ENCODE data around the gene MBD4. TPM values are rescaled to one million over a fixed set of nuclear protein-coding genes. Genes with fewer than 3 reads are reported as not detected.

Gene MBD4
- total RNA-seq, 3 donors from 2014 or later (not counting 1 experiment from before 2014, with no cell fraction given) = 46.4 to 55.6 (median 48.0) TPM

GRCh38 chr3:129440618-129441190, 956 bp upstream of the MBD4 start:
- Mint-ChIP-seq H3K4me1 (peaks cover 53 to 60% of the 10 kb centered on the region in 2 donors), H3K9me3 (no peaks in the 10 kb centered on the region), H3K27ac (peak overlapping the region; percentile 94 to 98), H3K36me3 (peaks cover 10% of the 10 kb centered on the region), H3K4me3 (peak overlapping the region; percentile 94), H3K27me3 (ENCODE audit: low read depth in 2 of 2) (no peaks in the 10 kb centered on the region)
- 0% methylated on average over 8 of the region's 9 CpGs for WGBS (ENCODE audit: insufficient coverage)
- peak overlapping the region; percentile 87 for H3K27ac ChIP-seq (ENCODE audit: low read length)
- ATAC-seq (peak in 2 of 3 donors; percentile 55 to 68), DNase-seq (peak in 1 of 2 donors; percentile 39)
- H3K4me1 ChIP-seq (ENCODE audit: control insufficient read depth, insufficient read depth, low read length) = peaks cover 16% of the 10 kb centered on the region
- no peaks in the 10 kb centered on the region for H3K9me3 ChIP-seq (ENCODE audit: control insufficient read depth, insufficient read depth, low read length)
- no peaks in the 10 kb centered on the region for H3K27me3 ChIP-seq (ENCODE audit: control insufficient read depth, insufficient read depth, low read length)
- H3K4me3 ChIP-seq (ENCODE audit: low read length) = peak overlapping the region; percentile 74
- H3K36me3 ChIP-seq (ENCODE audit: control insufficient read depth, insufficient read depth, low read length) = peaks cover 10% of the 10 kb centered on the region
- no peak for TF ChIP-seq CTCF (IDR thresholded peaks at IDR 0.05)
- intact Hi-C loops (cut with micrococcal nuclease) = loop anchor here (1.0 to 2.0 kb wide), 2 partner anchors 41 to 452 kb away; partner anchors contain the start of gene TMCC1

- Mint-ChIP-seq H3K36me3 (peaks cover 10% of the 10 kb centered on the region), H3K27ac (peak overlapping the region; percentile 94 to 98), H3K4me3 (peak overlapping the region; percentile 94), H3K27me3 (ENCODE audit: low read depth in 2 of 2) (no peaks in the 10 kb centered on the region), H3K9me3 (no peaks in the 10 kb centered on the region), H3K4me1 (peaks cover 62 to 73% of the 10 kb centered on the region in 2 donors)
- Histone ChIP-seq H3K36me3 (ENCODE audit: control insufficient read depth, insufficient read depth, low read length) (peaks cover 19% of the 10 kb centered on the region), H3K9me3 (ENCODE audit: control insufficient read depth, insufficient read depth, low read length) (no peaks in the 10 kb centered on the region), H3K27me3 (ENCODE audit: control insufficient read depth, insufficient read depth, low read length) (no peaks in the 10 kb centered on the region), H3K27ac (ENCODE audit: low read length) (peak overlapping the region; percentile 77), H3K4me3 (ENCODE audit: low read length) (peak overlapping the region; percentile 74), H3K4me1 (ENCODE audit: control insufficient read depth, insufficient read depth, low read length) (peaks cover 16% of the 10 kb centered on the region)
- DNase-seq = peak; percentile 22 to 66
- no peak for TF ChIP-seq CTCF (IDR thresholded peaks at IDR 0.05)
- intact Hi-C loops (cut with micrococcal nuclease) = loop anchor here (1.0 kb wide), 1 partner anchor 11 kb away; the partner anchor contains the start of gene EFCAB12
- 0% methylated on average over 16 of the region's 17 CpGs for WGBS (ENCODE audit: insufficient coverage)
- peak in 1 of 3 donors; percentile 9 for ATAC-seq
Measured at GRCh38 chr3:129439226-129439816, 427 bp downstream of the MBD4 start.

- H3K4me3 ChIP-seq (ENCODE audit: low read length) = no peak overlapping the region
- Mint-ChIP-seq H3K4me3 (no peak overlapping the region), H3K36me3 (peaks cover 10% of the 10 kb centered on the region), H3K27ac (no peak overlapping the region), H3K27me3 (ENCODE audit: low read depth in 2 of 2) (no peaks in the 10 kb centered on the region), H3K9me3 (no peaks in the 10 kb centered on the region), H3K4me1 (peaks cover 60 to 70% of the 10 kb centered on the region in 2 donors)
- H3K4me1 ChIP-seq (ENCODE audit: control insufficient read depth, insufficient read depth, low read length) = peaks cover 14% of the 10 kb centered on the region
- H3K27me3 ChIP-seq (ENCODE audit: control insufficient read depth, insufficient read depth, low read length) = no peaks in the 10 kb centered on the region
- no peak for TF ChIP-seq CTCF (IDR thresholded peaks at IDR 0.05)
- intact Hi-C loops (cut with micrococcal nuclease) = no loop called here
- H3K27ac ChIP-seq (ENCODE audit: low read length) = no peak overlapping the region
- H3K36me3 ChIP-seq (ENCODE audit: control insufficient read depth, insufficient read depth, low read length) = peaks cover 51% of the 10 kb centered on the region
- 72% methylated on average over 1 of the region's 1 CpG for WGBS (ENCODE audit: insufficient coverage)
- ATAC-seq (no peak), DNase-seq (no peak)
- no peaks in the 10 kb centered on the region for H3K9me3 ChIP-seq (ENCODE audit: control insufficient read depth, insufficient read depth, low read length)
Measured at GRCh38 chr3:129435367-129435766, 4.4 kb downstream of the MBD4 start.

Measured in natural killer cell (primary cell).